Suprapubic skin (tissue), 4 donors: ENCODE measurements around the gene IL6.

Experiments
- CTCF ChIP-seq, 2 donors: fragments of 200-600 bp in 1 of 2; fragments of 450-650 bp in 1 of 2; sonication (generic) in 1 of 2; IDR thresholded peaks; one replicate each; pipeline ENCODE4 v1.5.1; 2016 to 2019; ENCODE audit warnings: antibody characterized with exemption in 2 of 2, mild to moderate bottlenecking in 1 of 2, moderate library complexity in 1 of 2
- EP300 ChIP-seq: sonication (generic); formaldehyde crosslinking; IDR thresholded peaks from one replicate; pipeline ENCODE4 v1.6.1; 2017; ENCODE audit warnings: antibody characterized with exemption
- POLR2A ChIP-seq, 2 donors: fragments of 450-650 bp; IDR thresholded peaks; one replicate each; pipeline ENCODE4 v1.6.1; 2017; ENCODE audit warnings: antibody characterized with exemption in 2 of 2, mild to moderate bottlenecking in 2 of 2, moderate library complexity in 2 of 2
- POLR2AphosphoS5 ChIP-seq, 3 donors: sonication (generic); formaldehyde crosslinking; IDR thresholded peaks; one replicate each; pipeline ENCODE4 v1.6.1; 2017; ENCODE audit warnings: antibody characterized with exemption in 3 of 3

- no peak for TF ChIP-seq CTCF (IDR thresholded peaks at IDR 0.05)
- no peak for TF ChIP-seq POLR2A (IDR thresholded peaks at IDR 0.05)
- TF ChIP-seq EP300: no peak
- TF ChIP-seq POLR2AphosphoS5 (IDR thresholded peaks at IDR 0.05): no peak
Measured at GRCh38 chr7:22733761-22734160, 6.8 kb downstream of the IL6 start.
